ENCODE results near the gene CREBL2. TPM values are rescaled to one million over a fixed set of nuclear protein-coding genes. Genes with fewer than 3 reads are reported as not detected.

CREBL2 gene
- total and polyA plus RNA-seq, 3 donors from 2014 or later, result 42.8 to 49.6 (median 43.6) TPM

DNA sequence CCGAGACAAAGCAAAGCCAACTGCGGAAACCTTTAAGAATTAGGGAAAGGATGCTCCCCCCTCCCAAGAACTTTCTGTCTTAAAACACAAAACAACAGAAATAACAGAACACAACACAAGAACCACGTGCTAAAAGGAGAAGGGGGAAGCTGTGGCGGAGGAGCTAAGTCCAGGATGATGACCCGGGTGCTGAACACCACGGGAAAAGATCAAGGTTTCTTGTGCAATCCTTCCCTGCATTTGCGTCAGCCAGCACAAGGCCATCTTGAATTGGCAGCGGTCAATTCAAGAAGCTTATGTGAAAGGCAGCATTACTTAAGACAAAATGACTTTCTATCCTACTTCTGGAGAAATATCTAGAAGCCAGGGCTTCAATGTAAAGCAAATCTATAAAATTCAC is 11.0 kb upstream of the CREBL2 start:
- TF ChIP-seq, protein P1, sequence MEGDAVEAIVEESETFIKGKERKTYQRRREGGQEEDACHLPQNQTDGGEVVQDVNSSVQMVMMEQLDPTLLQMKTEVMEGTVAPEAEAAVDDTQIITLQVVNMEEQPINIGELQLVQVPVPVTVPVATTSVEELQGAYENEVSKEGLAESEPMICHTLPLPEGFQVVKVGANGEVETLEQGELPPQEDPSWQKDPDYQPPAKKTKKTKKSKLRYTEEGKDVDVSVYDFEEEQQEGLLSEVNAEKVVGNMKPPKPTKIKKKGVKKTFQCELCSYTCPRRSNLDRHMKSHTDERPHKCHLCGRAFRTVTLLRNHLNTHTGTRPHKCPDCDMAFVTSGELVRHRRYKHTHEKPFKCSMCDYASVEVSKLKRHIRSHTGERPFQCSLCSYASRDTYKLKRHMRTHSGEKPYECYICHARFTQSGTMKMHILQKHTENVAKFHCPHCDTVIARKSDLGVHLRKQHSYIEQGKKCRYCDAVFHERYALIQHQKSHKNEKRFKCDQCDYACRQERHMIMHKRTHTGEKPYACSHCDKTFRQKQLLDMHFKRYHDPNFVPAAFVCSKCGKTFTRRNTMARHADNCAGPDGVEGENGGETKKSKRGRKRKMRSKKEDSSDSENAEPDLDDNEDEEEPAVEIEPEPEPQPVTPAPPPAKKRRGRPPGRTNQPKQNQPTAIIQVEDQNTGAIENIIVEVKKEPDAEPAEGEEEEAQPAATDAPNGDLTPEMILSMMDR (IDR thresholded peaks at IDR 0.05), result no peak
- TF ChIP-seq POLR2A (IDR thresholded peaks at IDR 0.05), result no peak
- Histone ChIP-seq H3K27ac (peak overlapping the region in 1 of 2 donors; percentile 1), H3K4me3 (no peak overlapping the region), H3K36me3 (ENCODE audit: low read depth, missing control alignments) (no peaks in the 10 kb centered on the region), H3K9me3 (no peaks in the 10 kb centered on the region), H3K4me1 (no peaks in the 10 kb centered on the region), H3K27me3 (no peaks in the 10 kb centered on the region)
- whole genome bisulfite sequencing, 2 donors, result 63 to 77% methylated on average over 8 of the region's 8 CpGs
- DNase-seq, result peak; percentile 31
- intact Hi-C loops (cut with DNase I; ENCODE audit: low total_unique reads), result no loop called here

DNA sequence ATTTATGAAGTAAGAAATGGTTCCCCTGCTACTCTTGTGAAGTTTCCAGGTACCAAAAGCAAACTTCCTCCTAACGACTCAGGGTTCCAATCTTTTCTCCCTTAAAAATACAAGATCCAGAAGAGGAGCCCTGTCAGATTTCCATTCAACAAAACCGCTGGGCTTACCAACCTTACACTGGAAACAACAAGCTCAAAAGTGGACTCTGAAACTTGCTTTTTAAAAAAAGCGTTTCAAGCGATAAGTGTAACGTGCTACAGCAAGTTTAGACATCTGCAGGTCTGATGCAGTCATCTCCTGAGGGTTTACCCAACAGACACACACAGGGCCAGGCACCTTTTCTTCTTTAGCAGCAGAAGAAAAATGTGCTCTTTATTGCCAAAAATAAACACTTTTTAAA is 6.9 kb upstream of the CREBL2 start:
- H3K9me3 ChIP-seq, result no peaks in the 10 kb centered on the region
- H3K4me3 ChIP-seq, result no peak overlapping the region
- intact Hi-C loops (cut with DNase I; ENCODE audit: low total_unique reads), result no loop called here
- H3K27me3 ChIP-seq, result no peaks in the 10 kb centered on the region
- no peaks in the 10 kb centered on the region for H3K36me3 ChIP-seq (ENCODE audit: low read depth, missing control alignments)
- no peak overlapping the region for H3K27ac ChIP-seq
- 52 to 60% methylated on average over 5 of the region's 5 CpGs for WGBS, 2 donors
- DNase-seq, result no peak
- TF ChIP-seq POLR2A (IDR thresholded peaks at IDR 0.05), result no peak
- TF ChIP-seq, protein P1 (IDR thresholded peaks at IDR 0.05), result no peak
- H3K4me1 ChIP-seq, result no peaks in the 10 kb centered on the region

DNA sequence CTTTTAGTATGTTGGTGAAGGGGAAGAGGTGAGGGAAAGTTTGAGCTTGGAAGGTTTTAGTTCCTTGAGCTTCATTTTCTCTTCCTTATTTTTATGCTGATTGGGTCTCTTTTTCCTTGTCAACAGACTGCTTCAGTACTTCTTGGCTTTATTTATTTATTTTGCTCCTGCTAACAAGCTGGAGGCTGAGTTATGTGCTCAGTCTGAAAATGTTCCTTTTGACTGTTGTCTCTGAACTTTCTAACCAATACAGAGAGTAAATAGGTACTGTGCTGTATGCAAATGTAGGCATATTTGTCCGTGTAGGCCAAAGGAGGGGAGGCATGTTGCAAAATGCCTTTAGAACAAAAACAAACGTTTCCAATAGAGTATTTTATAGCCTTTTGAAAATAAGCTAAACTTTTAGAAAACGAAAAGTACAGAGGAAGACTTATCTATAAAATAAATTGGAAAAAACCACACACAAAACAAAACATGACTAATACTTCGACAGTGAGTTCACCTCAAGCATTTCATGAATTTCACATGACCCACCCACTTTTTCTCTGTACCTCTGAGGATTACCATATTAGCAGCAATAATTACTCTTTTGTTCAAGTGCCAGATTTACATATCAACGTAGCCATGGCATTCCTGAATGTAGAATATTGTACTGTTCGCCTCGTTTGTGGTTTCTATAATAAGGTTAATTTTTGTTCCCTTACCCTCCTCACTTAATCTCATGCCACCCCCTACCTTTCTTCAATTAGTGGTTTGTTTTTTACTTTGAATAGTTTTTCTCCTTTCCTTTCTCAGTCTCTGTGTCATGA is 4.7 kb upstream of the CREBL2 start:
- H3K36me3 ChIP-seq (ENCODE audit: low read depth, missing control alignments), result no peaks in the 10 kb centered on the region
- H3K9me3 ChIP-seq, result no peaks in the 10 kb centered on the region
- TF ChIP-seq, protein P1 (IDR thresholded peaks at IDR 0.05), result no peak
- no peak for TF ChIP-seq POLR2A (IDR thresholded peaks at IDR 0.05)
- no peaks in the 10 kb centered on the region for H3K27me3 ChIP-seq
- H3K27ac ChIP-seq, result peak overlapping the region in 1 of 2 donors; percentile 4
- intact Hi-C loops (cut with DNase I; ENCODE audit: low total_unique reads), result no loop called here
- no peak for DNase-seq
- H3K4me3 ChIP-seq, result no peak overlapping the region
- 57 to 62% methylated on average over 7 of the region's 7 CpGs for WGBS, 2 donors
- H3K4me1 ChIP-seq, result peaks cover 6% of the 10 kb centered on the region

DNA sequence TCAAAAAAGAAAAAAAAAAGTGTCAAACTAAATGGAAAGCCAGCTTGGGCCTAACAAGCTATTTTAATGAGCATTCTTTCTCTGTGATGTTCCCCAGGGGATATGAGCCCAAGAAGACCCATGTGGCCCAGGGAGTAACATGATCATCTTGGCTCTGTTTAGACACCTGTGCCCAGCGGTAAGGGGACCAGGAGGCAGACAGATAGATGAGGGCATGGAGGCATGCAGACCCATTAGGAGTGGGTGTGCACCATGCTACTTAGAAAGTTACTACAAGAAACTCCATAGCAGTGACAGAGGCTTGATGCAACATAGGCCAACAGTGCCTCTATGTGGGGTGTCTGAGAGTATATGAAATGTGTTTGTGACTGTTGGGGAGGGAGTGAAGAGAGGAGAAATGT is 3.1 kb upstream of the CREBL2 start:
- no peak overlapping the region for H3K27ac ChIP-seq
- H3K36me3 ChIP-seq (ENCODE audit: low read depth, missing control alignments), result no peaks in the 10 kb centered on the region
- intact Hi-C loops (cut with DNase I; ENCODE audit: low total_unique reads), result no loop called here
- 80% methylated on average over 1 of the region's 1 CpG for WGBS, 2 donors
- no peaks in the 10 kb centered on the region for H3K9me3 ChIP-seq
- H3K4me1 ChIP-seq, result peaks cover 18% of the 10 kb centered on the region
- no peak overlapping the region for H3K4me3 ChIP-seq
- no peak for TF ChIP-seq POLR2A (IDR thresholded peaks at IDR 0.05)
- TF ChIP-seq, protein P1 (IDR thresholded peaks at IDR 0.05), result no peak
- DNase-seq, result no peak
- H3K27me3 ChIP-seq, result no peaks in the 10 kb centered on the region

DNA sequence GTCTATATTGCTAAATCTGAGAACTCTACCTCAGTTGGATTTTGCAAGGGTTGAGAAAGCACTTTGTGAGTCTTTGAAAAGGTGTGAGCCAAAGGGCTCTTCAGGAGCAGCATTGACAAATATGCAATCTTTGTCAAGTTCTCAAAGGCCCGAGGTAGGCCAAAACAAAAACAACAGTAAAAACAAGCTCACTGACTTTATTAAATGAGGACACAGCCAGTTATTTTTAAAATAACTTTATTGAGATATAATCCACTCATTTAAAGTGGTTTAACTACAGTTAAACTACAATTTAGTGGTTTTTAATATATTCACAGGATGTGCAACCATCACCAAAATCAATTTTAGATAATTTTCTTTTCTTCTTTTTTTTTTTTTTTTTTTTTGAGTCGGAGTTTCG is 2.0 kb upstream of the CREBL2 start:
- WGBS, 2 donors, result 86 to 95% methylated on average over 3 of the region's 3 CpGs
- TF ChIP-seq, protein P1 (IDR thresholded peaks at IDR 0.05), result no peak
- TF ChIP-seq POLR2A (IDR thresholded peaks at IDR 0.05), result no peak
- Histone ChIP-seq H3K4me1 (peaks cover 19% of the 10 kb centered on the region), H3K4me3 (no peak overlapping the region), H3K9me3 (no peaks in the 10 kb centered on the region), H3K27me3 (no peaks in the 10 kb centered on the region), H3K27ac (no peak overlapping the region), H3K36me3 (ENCODE audit: low read depth, missing control alignments) (no peaks in the 10 kb centered on the region)
- no peak for DNase-seq
- intact Hi-C loops (cut with DNase I; ENCODE audit: low total_unique reads), result no loop called here

All from testis (tissue), 3 donors.